ENCODE measurements around the gene MAP3K6.

MAP3K6 gene

GRCh38 chr1:27372808-27373690, 6.3 kb upstream of the MAP3K6 start:
- DNase-seq: no peak

- no peak for DNase-seq
Observed at GRCh38 chr1:27372022-27372807, 5.5 kb upstream of the MAP3K6 start.

- no peak for DNase-seq
Observed at GRCh38 chr1:27368869-27369582, 2.3 kb upstream of the MAP3K6 start.

- DNase-seq: no peak
Observed at GRCh38 chr1:27367160-27367650, 444 bp upstream of the MAP3K6 start.

- DNase-seq: peak; percentile 70
Observed at GRCh38 chr1:27366113-27366410, 699 bp downstream of the MAP3K6 start.

GRCh38 chr1:27365372-27366112, 1.2 kb downstream of the MAP3K6 start:
- peak; percentile 85 for DNase-seq

GRCh38 chr1:27364696-27365371, 1.9 kb downstream of the MAP3K6 start:
- DNase-seq: no peak

- no peak for DNase-seq
Observed at GRCh38 chr1:27363766-27364695, 2.7 kb downstream of the MAP3K6 start.

- no peak for DNase-seq
Observed at GRCh38 chr1:27361553-27361952, 5.2 kb downstream of the MAP3K6 start.

GRCh38 chr1:27361044-27361402, 5.7 kb downstream of the MAP3K6 start:
- no peak for DNase-seq

- DNase-seq: no peak
Observed at GRCh38 chr1:27360159-27361043, 6.4 kb downstream of the MAP3K6 start.

- DNase-seq: no peak
Observed at GRCh38 chr1:27359822-27360158, 7.0 kb downstream of the MAP3K6 start.

- DNase-seq: no peak
Observed at GRCh38 chr1:27358928-27359313, 7.8 kb downstream of the MAP3K6 start.

GRCh38 chr1:27358038-27358927, 8.5 kb downstream of the MAP3K6 start:
- DNase-seq: no peak

GRCh38 chr1:27357281-27358037, 9.3 kb downstream of the MAP3K6 start:
- peak; percentile 55 for DNase-seq

- DNase-seq: no peak
Observed at GRCh38 chr1:27356619-27357280, 10.0 kb downstream of the MAP3K6 start.

- no peak for DNase-seq
Observed at GRCh38 chr1:27356277-27356618, 10.5 kb downstream of the MAP3K6 start.

- no peak for DNase-seq
Observed at GRCh38 chr1:27355683-27356082, 11.1 kb downstream of the MAP3K6 start.

Measured in NCI-H2171 treated with DMSO at 0.1 percent for 48 hours (cell line).